H1 (cell line): ENCODE measurements around the gene TAF1D. TPM values are rescaled to one million over a fixed set of nuclear protein-coding genes. Genes with fewer than 3 reads are reported as not detected.

Source experiments
- CTCF ChIA-PET: fragments of 300-600 bp; sonication (Branson Sonifier 250); formaldehyde crosslinking; loops from one replicate; lab custom pipeline; 2021; ENCODE audit not compliant: partially characterized antibody; lab: Charles Lee
- POLR2A ChIA-PET: fragments of 300-600 bp; sonication (Branson Sonifier 250); formaldehyde crosslinking; loops from one replicate; lab custom pipeline; 2021; ENCODE audit warnings: inconsistent platforms; ENCODE audit not compliant: partially characterized antibody; lab: Charles Lee
- DNase-seq, 2 experiments: peaks; one replicate each; pipeline versions ENCODE4 v3.0.0 to v3.0.0-alpha.2; 2010 to 2022; ENCODE audit warnings: low spot score in 2 of 2, low read depth in 1 of 2, mixed read lengths in 1 of 2
- FAIRE-seq: peaks from 2 replicates; lab custom pipeline; 2011; peaks lifted over from hg19 to GRCh38; lab: Jason Lieb, UNC
- H2AFZ ChIP-seq: 2 replicates; pipeline ENCODE4 v1.8.1; 2012; ENCODE audit warnings: low read length, inconsistent platforms
- H2AK5ac ChIP-seq: 2 replicates; pipeline ENCODE4 v1.6.1; 2013; ENCODE audit warnings: low read depth, low read length
- H2BK120ac ChIP-seq: replicated peaks from 2 replicates; pipeline ENCODE3; 2013; ENCODE audit warnings: low read depth, low read length, inconsistent platforms
- H2BK12ac ChIP-seq: 2 replicates; pipeline ENCODE4 v1.6.1; 2013; ENCODE audit warnings: low read depth, low read length
- H2BK15ac ChIP-seq: 2 replicates; pipeline ENCODE4 v1.6.1; 2013; ENCODE audit warnings: low read length
- H2BK20ac ChIP-seq: 2 replicates; pipeline ENCODE4 v1.6.1; 2013; ENCODE audit warnings: low read length
- H2BK5ac ChIP-seq: 2 replicates; pipeline ENCODE4 v1.6.1; 2013; ENCODE audit warnings: low read depth, low read length
- H3K14ac ChIP-seq: 2 replicates; pipeline ENCODE4 v1.6.1; 2013; ENCODE audit warnings: inconsistent platforms; ENCODE audit not compliant: insufficient read length
- H3K18ac ChIP-seq: 2 replicates; pipeline ENCODE4 v1.6.1; 2013; ENCODE audit warnings: low read length; ENCODE audit errors: extremely low read depth
- H3K23ac ChIP-seq: 2 replicates; pipeline ENCODE4 v1.6.1; 2013; ENCODE audit warnings: inconsistent platforms; ENCODE audit not compliant: insufficient read length
- H3K23me2 ChIP-seq: 2 replicates; pipeline ENCODE4 v1.6.1; 2013; ENCODE audit warnings: low read depth, low read length
- H3K27ac ChIP-seq: 2 replicates; pipeline ENCODE4 v1.6.1; 2011; ENCODE audit warnings: low read depth, low read length, inconsistent platforms
- H3K27me3 ChIP-seq, 4 experiments: replicated peaks in 1 of 4; 1 replicate in 1 of 4; 2 replicates in 3 of 4; pipeline versions ENCODE4 v1.6.1 to v1.8.1; 2011 to 2013; ENCODE audit warnings: low read length in 3 of 4, mild to moderate bottlenecking in 3 of 4, inconsistent platforms in 2 of 4, mixed read lengths in 2 of 4, moderate library complexity in 1 of 4; ENCODE audit not compliant: control insufficient read depth in 3 of 4, insufficient read depth in 3 of 4; ENCODE audit errors: extremely low read depth in 1 of 4
- H3K36me3 ChIP-seq, 4 experiments: 2 replicates each; pipeline versions ENCODE4 v1.6.1 to v1.8.1; 2011 to 2013; ENCODE audit warnings: mild to moderate bottlenecking in 4 of 4, low read length in 3 of 4, moderate library complexity in 2 of 4, control low read depth in 1 of 4, inconsistent platforms in 1 of 4; ENCODE audit not compliant: insufficient read depth in 4 of 4, control insufficient read depth in 2 of 4
- H3K4ac ChIP-seq: replicated peaks from 2 replicates; pipeline ENCODE3; 2013; ENCODE audit warnings: low read length, low read depth, mixed read lengths, inconsistent platforms; ENCODE audit not compliant: insufficient read length
- H3K4me1 ChIP-seq, 4 experiments: replicated peaks in 1 of 4; 1 replicate in 1 of 4; 2 replicates in 3 of 4; pipeline versions ENCODE4 v1.6.1 to v1.8.1; 2011 to 2013; ENCODE audit warnings: low read length in 3 of 4, inconsistent platforms in 2 of 4, mixed read lengths in 1 of 4; ENCODE audit not compliant: insufficient read depth in 4 of 4, control insufficient read depth in 3 of 4
- H3K4me2 ChIP-seq, 2 experiments: 2 replicates each; pipeline versions ENCODE4 v1.6.1 to v1.8.1; 2011 to 2013; ENCODE audit warnings: low read depth in 2 of 2, low read length in 2 of 2, control low read depth in 1 of 2, inconsistent platforms in 1 of 2, mild to moderate bottlenecking in 1 of 2; ENCODE audit not compliant: insufficient read depth in 1 of 2
- H3K4me3 ChIP-seq, 4 experiments: fragments of 200-600, 300-600 bp in 1 of 4; sonication (generic), shearing (Covaris generic), sonication (Bioruptor Twin) in 1 of 4; 2 replicates each; pipeline versions ENCODE4 v1.5.1 to v1.8.1; 2011 to 2016; ENCODE audit warnings: low read length in 4 of 4, low read depth in 3 of 4, control low read depth in 2 of 4, inconsistent platforms in 2 of 4, mild to moderate bottlenecking in 2 of 4, mixed read lengths in 1 of 4, moderate library complexity in 1 of 4; ENCODE audit not compliant: insufficient read depth in 2 of 4; ENCODE audit errors: extremely low read depth in 1 of 4
- H3K56ac ChIP-seq: replicated peaks from 2 replicates; pipeline ENCODE3; 2013; ENCODE audit warnings: low read depth, mild to moderate bottlenecking, mixed read lengths, low read length, inconsistent platforms; ENCODE audit not compliant: insufficient read length
- H3K79me1 ChIP-seq: 2 replicates; pipeline ENCODE4 v1.6.1; 2013; ENCODE audit warnings: low read depth, low read length, control low read depth
- H3K79me2 ChIP-seq, 2 experiments: 2 replicates each; pipeline versions ENCODE4 v1.6.1 to v1.8.1; 2012 to 2013; ENCODE audit warnings: low read length in 2 of 2, mild to moderate bottlenecking in 2 of 2, inconsistent platforms in 1 of 2; ENCODE audit not compliant: insufficient read depth in 2 of 2, control insufficient read depth in 1 of 2
- H3K9ac ChIP-seq, 4 experiments: replicated peaks in 1 of 4; 1 replicate in 1 of 4; 2 replicates in 3 of 4; pipeline versions ENCODE4 v1.6.1 to v1.8.1; 2011 to 2013; ENCODE audit warnings: low read depth in 3 of 4, low read length in 3 of 4, control low read depth in 2 of 4, mild to moderate bottlenecking in 2 of 4, moderate library complexity in 2 of 4, inconsistent platforms in 1 of 4; ENCODE audit errors: extremely low read depth in 1 of 4
- H3K9me3 ChIP-seq, 2 experiments: 2 replicates each; pipeline versions ENCODE4 v1.6.1 to v1.8.1; 2012 to 2013; ENCODE audit warnings: mild to moderate bottlenecking in 2 of 2, moderate library complexity in 2 of 2, control low read depth in 1 of 2, inconsistent platforms in 1 of 2, low read depth in 1 of 2, low read length in 1 of 2, mixed read lengths in 1 of 2; ENCODE audit not compliant: insufficient read depth in 2 of 2
- H4K20me1 ChIP-seq, 2 experiments: replicated peaks in 1 of 2; 2 replicates each; pipeline versions ENCODE3 to v1.8.1; 2011 to 2013; ENCODE audit warnings: inconsistent platforms in 2 of 2, low read length in 2 of 2, mild to moderate bottlenecking in 1 of 2; ENCODE audit not compliant: insufficient read depth in 2 of 2, control insufficient read depth in 1 of 2
- H4K5ac ChIP-seq: 2 replicates; pipeline ENCODE4 v1.6.1; 2013; ENCODE audit warnings: low read length, low read depth, mixed read lengths, inconsistent platforms; ENCODE audit not compliant: insufficient read length
- H4K8ac ChIP-seq: 2 replicates; pipeline ENCODE4 v1.8.0; 2013; ENCODE audit warnings: mild to moderate bottlenecking, moderate library complexity, low read length, inconsistent platforms; ENCODE audit not compliant: insufficient read depth; ENCODE audit errors: extremely low read depth
- H4K91ac ChIP-seq: replicated peaks from 2 replicates; pipeline ENCODE3; 2013; ENCODE audit warnings: low read length, mixed read lengths, inconsistent platforms; ENCODE audit not compliant: insufficient read length
- BACH1 ChIP-seq: IDR thresholded peaks from 2 replicates; pipeline ENCODE4 v1.6.1; 2012; ENCODE audit warnings: low read length, improper control_type of control experiment
- KDM4A ChIP-seq: IDR thresholded peaks from one replicate; pipeline ENCODE4 v1.7.1; 2012; ENCODE audit warnings: low read depth, mild to moderate bottlenecking, moderate library complexity, low read length, inconsistent platforms; ENCODE audit not compliant: severe bottlenecking
- NRF1 ChIP-seq: IDR thresholded peaks from 2 replicates; pipeline ENCODE4 v1.6.1; 2011; ENCODE audit warnings: mild to moderate bottlenecking, low read depth, low read length, improper control_type of control experiment
- RNF2 ChIP-seq: fragments of 200-900, 300-1000 bp; sonication (generic); IDR thresholded peaks from 2 replicates; pipeline ENCODE4 v1.7.1; 2016; ENCODE audit warnings: borderline replicate concordance, low read depth, mild to moderate bottlenecking, antibody characterized with exemption, low read length; ENCODE audit not compliant: poor library complexity, severe bottlenecking; ENCODE audit errors: missing control alignments
- TAF7 ChIP-seq: optimal IDR thresholded peaks from 2 replicates; pipeline ENCODE3; 2011; ENCODE audit warnings: low read depth, mild to moderate bottlenecking, inconsistent platforms, low read length, moderate library complexity, borderline replicate concordance
- WGBS, 2 experiments: shearing (Covaris generic) in 1 of 2; methylation state at CpG; one replicate each; pipeline versions ENCODE4 v1.1.6 to v1.1.7; 2013 to 2015; ENCODE audit warnings: low lambda C conversion rate in 2 of 2, mixed read lengths in 2 of 2, inconsistent platforms in 1 of 2, low coverage in 1 of 2, missing lambda C conversion rate in 1 of 2; ENCODE audit not compliant: insufficient replicate concordance in 2 of 2, insufficient coverage in 1 of 2, insufficient read length in 1 of 2; ENCODE audit errors: extremely low coverage in 1 of 2, missing lambda C conversion rate in 1 of 2; 5-methylcytosine and 5-hydroxymethylcytosine counted together
- polyA plus RNA-seq, 7 experiments: library from polyadenylated mRNA; depleted of rRNA in 3 of 7; stranded (reverse) in 5 of 7; unstranded in 2 of 7; fragments of >200 nt in 5 of 7; fragments of 200-250 nt in 2 of 7; gene quantifications; 1 replicate in 5 of 7; 2 replicates in 1 of 7; 4 replicates in 1 of 7; pipeline versions ENCODE4 v1.2.1 to v1.2.3, GENCODE V29; 2011 to 2013; ENCODE audit warnings: missing spikeins in 2 of 7, mixed read lengths in 2 of 7
- total RNA-seq: library from RNA; stranded (reverse); fragmentation: NEBNext Ultra II Directional; extraction: Animal tissue kit (Norgen Biotek cat#: 25700); gene quantifications from 2 replicates; pipeline ENCODE4 v1.2.1, GENCODE V29; 2021

TAF1D gene
- total and polyA plus RNA-seq, 2 of the 8 experiments (the other 6 are each of a cell fraction or from before 2014, with no cell fraction given) = 64.7 to 212 TPM

DNA sequence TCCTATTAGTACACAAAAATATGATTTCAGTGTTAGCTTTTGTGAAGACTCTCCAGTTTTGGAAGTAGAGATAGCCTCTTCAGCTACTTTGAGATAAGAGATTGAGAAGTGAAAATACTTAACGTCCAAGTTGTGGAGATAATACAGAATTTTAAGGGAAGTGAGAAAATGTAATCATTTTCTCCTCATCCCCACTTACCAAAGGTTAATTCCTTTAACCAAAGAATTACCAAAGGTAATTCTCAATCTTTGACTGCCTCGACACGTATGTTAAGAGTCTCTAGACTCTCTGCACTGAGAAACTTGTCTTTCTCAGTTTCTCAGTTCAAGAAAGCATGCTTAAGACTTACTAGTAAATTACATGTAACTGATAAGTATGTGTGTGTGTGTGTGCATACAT lies 15.5 kb upstream of the TAF1D start:
- CTCF ChIA-PET = interaction anchor here (0.7 kb wide), 1 partner anchor 124 kb away, joined by 3 read pairs; no protein-coding TSS in a partner anchor

More for the DNA sequence above, 15.5 kb upstream of the TAF1D start:
- Histone ChIP-seq H3K36me3 (peaks cover 4 to 52% (median 25%) of the 10 kb centered on the region in 4 experiments), H3K23me2 (no peaks in the 10 kb centered on the region), H2BK5ac (no peak overlapping the region), H3K4me1 (no peaks in the 10 kb centered on the region), H3K14ac (no peak overlapping the region), H3K79me1 (no peaks in the 10 kb centered on the region), H2BK120ac (no peak overlapping the region), H2BK12ac (no peak overlapping the region), H3K18ac (no peak overlapping the region), H4K5ac (no peak overlapping the region), H2AFZ (no peak overlapping the region), H4K20me1 (peaks cover 0 to 2% of the 10 kb centered on the region in 2 experiments), H4K91ac (no peak overlapping the region), H2AK5ac (no peak overlapping the region), H3K23ac (no peak overlapping the region), H3K79me2 (no peaks in the 10 kb centered on the region), H3K9me3 (no peaks in the 10 kb centered on the region; a peak in 1 of 4 replicates), H3K27me3 (no peaks in the 10 kb centered on the region), H3K4me2 (no peak overlapping the region), H3K9ac (no peak overlapping the region), H2BK20ac (no peak overlapping the region), H3K4ac (no peak overlapping the region), H3K4me3 (no peak overlapping the region), H3K56ac (no peak overlapping the region), H2BK15ac (no peak overlapping the region), H4K8ac (no peak overlapping the region), H3K27ac (no peak overlapping the region)
- 90% methylated on average over 3 of the region's 3 CpGs; no CpG with 5 or more reads in 1 of the 2 experiments for WGBS, 2 experiments
- POLR2A ChIA-PET = interaction anchor here (0.6 to 2.2 kb wide), 6 partner anchors 13 to 253 kb away, joined by 3 to 6 read pairs (median 5); partner anchors contain the start of genes C11orf54, MED17 and TAF1D
- FAIRE-seq (no peak), DNase-seq (no peak)
- no peak for TF ChIP-seq RNF2
- no peak for TF ChIP-seq KDM4A
- no peak for TF ChIP-seq BACH1
- TF ChIP-seq TAF7 = no peak
- no peak for TF ChIP-seq NRF1
